Ishikawa (cell line): Measurements from ENCODE around the gene WDSUB1.

Source experiments
- CEBPB ChIP-seq: IDR thresholded peaks from 2 replicates; pipeline ENCODE4 v1.6.1; 2012
- CREB1 ChIP-seq: IDR thresholded peaks from 2 replicates; pipeline ENCODE4 v1.6.1; 2012; ENCODE audit warnings: low read depth
- EGR1 ChIP-seq: IDR thresholded peaks from 2 replicates; pipeline ENCODE4 v1.6.1; 2012
- EP300 ChIP-seq: IDR thresholded peaks from 2 replicates; pipeline ENCODE4 v1.6.1; 2012; ENCODE audit warnings: borderline replicate concordance
- FOXM1 ChIP-seq: IDR thresholded peaks from 2 replicates; pipeline ENCODE4 v1.6.1; 2012; ENCODE audit warnings: low read depth, borderline replicate concordance
- NFIC ChIP-seq: IDR thresholded peaks from 2 replicates; pipeline ENCODE4 v1.6.1; 2012
- RAD21 ChIP-seq: IDR thresholded peaks from 2 replicates; pipeline ENCODE4 v1.6.1; 2012; ENCODE audit warnings: low read depth
- REST ChIP-seq: IDR thresholded peaks from 2 replicates; pipeline ENCODE4 v1.6.1; 2012; ENCODE audit warnings: low read depth, mild to moderate bottlenecking
- TAF1 ChIP-seq: IDR thresholded peaks from 2 replicates; pipeline ENCODE4 v1.6.1; 2012; ENCODE audit warnings: low read depth, mild to moderate bottlenecking
- TCF12 ChIP-seq: IDR thresholded peaks from 2 replicates; pipeline ENCODE4 v1.6.1; 2012; ENCODE audit warnings: low read depth
- TEAD4 ChIP-seq: IDR thresholded peaks from 2 replicates; pipeline ENCODE4 v1.6.1; 2012
- YY1 ChIP-seq: IDR thresholded peaks from 2 replicates; pipeline ENCODE4 v1.6.1; 2012; ENCODE audit warnings: low read depth
- ZBTB7A ChIP-seq: IDR thresholded peaks from 2 replicates; pipeline ENCODE4 v1.6.1; 2012; ENCODE audit warnings: low read depth
- TF ChIP-seq, protein P1 (sequence below): IDR thresholded peaks from 2 replicates; pipeline ENCODE4 v1.6.1; 2012
- TF ChIP-seq, protein P2 (sequence below): IDR thresholded peaks from 2 replicates; pipeline ENCODE4 v1.6.1; 2012

Gene WDSUB1

DNA sequence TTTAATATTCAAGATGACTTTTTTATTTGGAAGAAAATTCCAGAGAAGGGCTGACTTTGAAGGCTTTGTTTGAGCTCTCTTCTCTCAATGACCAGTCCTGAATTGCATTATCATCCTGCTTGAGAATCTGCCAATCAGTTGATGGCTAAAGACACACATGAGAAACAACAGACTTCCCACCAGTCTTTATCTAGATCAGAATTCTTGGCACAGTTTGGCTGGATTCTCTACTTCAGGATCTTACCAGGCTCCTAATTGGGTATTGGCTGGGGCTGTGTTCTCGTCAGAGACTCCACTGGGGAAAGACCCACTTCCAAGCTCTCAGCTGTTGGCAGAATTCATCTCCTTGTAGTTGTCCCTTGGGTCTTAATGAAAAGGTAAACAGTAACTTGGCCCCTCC, 86.0 kb downstream of the WDSUB1 start:
- no peak for TF ChIP-seq REST
- TF ChIP-seq, protein P1, sequence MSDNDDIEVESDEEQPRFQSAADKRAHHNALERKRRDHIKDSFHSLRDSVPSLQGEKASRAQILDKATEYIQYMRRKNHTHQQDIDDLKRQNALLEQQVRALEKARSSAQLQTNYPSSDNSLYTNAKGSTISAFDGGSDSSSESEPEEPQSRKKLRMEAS: no peak
- no peak for TF ChIP-seq EP300
- TF ChIP-seq YY1: no peak
- no peak for TF ChIP-seq TEAD4
- TF ChIP-seq CEBPB: no peak
- TF ChIP-seq EGR1: no peak
- TF ChIP-seq TAF1: no peak
- no peak for TF ChIP-seq CREB1
- TF ChIP-seq, protein P2, sequence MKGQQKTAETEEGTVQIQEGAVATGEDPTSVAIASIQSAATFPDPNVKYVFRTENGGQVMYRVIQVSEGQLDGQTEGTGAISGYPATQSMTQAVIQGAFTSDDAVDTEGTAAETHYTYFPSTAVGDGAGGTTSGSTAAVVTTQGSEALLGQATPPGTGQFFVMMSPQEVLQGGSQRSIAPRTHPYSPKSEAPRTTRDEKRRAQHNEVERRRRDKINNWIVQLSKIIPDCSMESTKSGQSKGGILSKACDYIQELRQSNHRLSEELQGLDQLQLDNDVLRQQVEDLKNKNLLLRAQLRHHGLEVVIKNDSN: no peak
- TF ChIP-seq RAD21: no peak
- TF ChIP-seq NFIC: no peak
- TF ChIP-seq ZBTB7A: no peak
- no peak for TF ChIP-seq FOXM1
- no peak for TF ChIP-seq TCF12

GRCh38 chr2:159199761-159200465, 86.6 kb downstream of the WDSUB1 start:
- TF ChIP-seq RAD21 (no peak), TCF12 (no peak), CEBPB (no peak), YY1 (no peak), FOXM1 (no peak), NFIC (no peak), TAF1 (no peak), EGR1 (no peak), TEAD4 (no peak), REST (no peak), EP300 (no peak), CREB1 (no peak), ZBTB7A (no peak)
- TF ChIP-seq, protein P1: no peak
- TF ChIP-seq, protein P2: no peak

- TF ChIP-seq EGR1 (no peak), EP300 (no peak)
Observed at GRCh38 chr2:159199236-159199635, 87.3 kb downstream of the WDSUB1 start.

DNA sequence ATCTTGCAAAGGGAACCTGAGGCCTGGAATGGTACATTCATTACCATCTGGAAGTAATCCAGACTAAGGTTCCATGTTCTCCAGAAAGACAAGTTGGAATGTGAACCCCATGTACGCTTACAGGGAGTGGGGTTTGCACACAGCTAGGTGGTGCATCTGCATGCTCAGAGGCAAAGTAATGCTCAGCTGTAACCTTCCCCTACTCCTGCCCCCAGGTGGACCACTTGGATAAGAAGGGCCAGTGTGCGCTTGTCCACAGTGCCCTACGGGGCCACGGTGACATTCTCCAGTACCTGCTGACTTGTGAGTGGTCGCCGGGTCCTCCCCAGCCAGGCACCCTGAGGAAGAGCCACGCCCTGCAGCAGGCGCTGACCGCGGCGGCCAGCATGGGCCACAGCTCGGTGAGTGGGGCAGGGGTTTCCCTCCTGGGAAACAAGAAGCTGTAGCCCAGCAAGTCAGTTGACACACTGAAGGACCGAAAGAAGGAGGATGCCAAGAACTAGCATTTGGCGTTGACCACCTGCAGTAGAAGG, 90.0 kb downstream of the WDSUB1 start:
- no peak for TF ChIP-seq YY1

- TF ChIP-seq ZBTB7A (no peak), CEBPB (no peak), CREB1 (no peak), REST (no peak), YY1 (no peak), TCF12 (no peak), NFIC (no peak)
- TF ChIP-seq, protein P1: no peak
- TF ChIP-seq, protein P2: no peak
Observed at GRCh38 chr2:159195697-159196096, 90.8 kb downstream of the WDSUB1 start.
